ENCODE measurements around the gene RNF217.

DNA sequence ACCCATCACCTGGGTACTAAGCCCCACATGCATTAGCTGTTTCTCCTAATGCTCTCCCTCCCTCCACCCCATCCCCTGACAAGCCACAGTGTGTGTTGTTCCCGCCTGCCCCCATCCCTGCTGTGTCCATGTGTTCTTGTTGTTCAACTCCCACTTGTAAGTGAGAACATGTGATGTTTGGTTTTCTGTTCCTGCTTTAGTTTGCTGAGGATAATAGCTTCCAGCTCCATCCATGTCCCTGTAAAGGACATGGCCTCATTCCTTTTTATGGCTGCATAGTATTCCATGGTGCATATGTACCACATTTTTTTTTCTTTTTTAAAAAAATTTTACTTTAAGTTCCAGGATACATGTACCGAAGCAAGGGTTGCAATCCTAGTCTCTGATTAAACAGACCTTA, 76.7 kb downstream of the RNF217 start:
- TF ChIP-seq, protein P1, sequence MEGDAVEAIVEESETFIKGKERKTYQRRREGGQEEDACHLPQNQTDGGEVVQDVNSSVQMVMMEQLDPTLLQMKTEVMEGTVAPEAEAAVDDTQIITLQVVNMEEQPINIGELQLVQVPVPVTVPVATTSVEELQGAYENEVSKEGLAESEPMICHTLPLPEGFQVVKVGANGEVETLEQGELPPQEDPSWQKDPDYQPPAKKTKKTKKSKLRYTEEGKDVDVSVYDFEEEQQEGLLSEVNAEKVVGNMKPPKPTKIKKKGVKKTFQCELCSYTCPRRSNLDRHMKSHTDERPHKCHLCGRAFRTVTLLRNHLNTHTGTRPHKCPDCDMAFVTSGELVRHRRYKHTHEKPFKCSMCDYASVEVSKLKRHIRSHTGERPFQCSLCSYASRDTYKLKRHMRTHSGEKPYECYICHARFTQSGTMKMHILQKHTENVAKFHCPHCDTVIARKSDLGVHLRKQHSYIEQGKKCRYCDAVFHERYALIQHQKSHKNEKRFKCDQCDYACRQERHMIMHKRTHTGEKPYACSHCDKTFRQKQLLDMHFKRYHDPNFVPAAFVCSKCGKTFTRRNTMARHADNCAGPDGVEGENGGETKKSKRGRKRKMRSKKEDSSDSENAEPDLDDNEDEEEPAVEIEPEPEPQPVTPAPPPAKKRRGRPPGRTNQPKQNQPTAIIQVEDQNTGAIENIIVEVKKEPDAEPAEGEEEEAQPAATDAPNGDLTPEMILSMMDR (IDR thresholded peaks at IDR 0.05): no peak
- TF ChIP-seq POLR2A (IDR thresholded peaks at IDR 0.05): no peak
- TF ChIP-seq EP300 (IDR thresholded peaks at IDR 0.05): no peak
